Pulmonary artery endothelial cell (primary cell): ENCODE measurements around the gene KDELR1. TPM values are rescaled to one million over a fixed set of nuclear protein-coding genes. Genes with fewer than 3 reads are reported as not detected.

Experiments
- DNase-seq: peaks from one replicate; pipeline ENCODE4 v3.0.0-alpha.2; 2011; ENCODE audit warnings: low read depth, low spot score
- total RNA-seq: library from RNA; depleted of rRNA; stranded (reverse); fragments of >200 nt; gene quantifications from 2 replicates; pipeline ENCODE4 v1.2.3, GENCODE V29; 2014

Gene KDELR1
- total RNA-seq, 1 donor from 2014 or later, result 47.8 TPM

DNA sequence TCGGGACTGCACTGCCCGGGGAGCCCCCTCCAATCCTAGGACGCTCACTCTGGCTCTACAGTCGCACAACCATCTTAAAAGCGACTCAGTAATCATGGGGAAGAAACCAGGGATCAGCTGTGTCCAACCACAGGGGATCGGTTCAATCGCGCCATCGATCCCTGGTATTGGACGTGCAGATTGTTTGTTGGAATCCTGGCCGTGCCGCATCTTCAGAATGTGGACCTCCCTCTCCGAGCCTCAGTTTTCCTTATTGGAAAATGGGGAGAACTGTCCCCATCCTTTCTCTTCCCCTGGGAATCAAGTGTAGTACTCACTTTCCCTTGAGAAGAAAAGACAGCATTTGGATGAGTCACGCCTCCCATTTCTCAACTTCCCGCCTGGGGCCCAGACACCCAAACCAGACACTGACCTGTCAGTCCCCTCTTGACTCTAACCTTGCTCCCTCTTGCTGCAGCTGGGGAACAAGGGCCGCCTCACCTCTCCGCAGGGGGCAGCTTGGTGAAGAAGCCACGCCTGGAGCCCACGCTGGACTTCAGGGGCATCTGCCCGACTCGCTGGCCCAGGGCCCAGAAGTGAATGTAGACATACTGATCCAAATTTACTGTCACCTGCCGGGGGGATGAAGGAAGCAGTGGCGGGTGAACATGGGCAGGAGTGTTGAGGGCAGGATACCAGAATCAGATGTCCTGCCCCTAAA lies 48.4 kb downstream of the KDELR1 start:
- no peak for DNase-seq

GRCh38 chr19:48342414-48342738 lies 49.0 kb downstream of the KDELR1 start:
- no peak for DNase-seq

DNA sequence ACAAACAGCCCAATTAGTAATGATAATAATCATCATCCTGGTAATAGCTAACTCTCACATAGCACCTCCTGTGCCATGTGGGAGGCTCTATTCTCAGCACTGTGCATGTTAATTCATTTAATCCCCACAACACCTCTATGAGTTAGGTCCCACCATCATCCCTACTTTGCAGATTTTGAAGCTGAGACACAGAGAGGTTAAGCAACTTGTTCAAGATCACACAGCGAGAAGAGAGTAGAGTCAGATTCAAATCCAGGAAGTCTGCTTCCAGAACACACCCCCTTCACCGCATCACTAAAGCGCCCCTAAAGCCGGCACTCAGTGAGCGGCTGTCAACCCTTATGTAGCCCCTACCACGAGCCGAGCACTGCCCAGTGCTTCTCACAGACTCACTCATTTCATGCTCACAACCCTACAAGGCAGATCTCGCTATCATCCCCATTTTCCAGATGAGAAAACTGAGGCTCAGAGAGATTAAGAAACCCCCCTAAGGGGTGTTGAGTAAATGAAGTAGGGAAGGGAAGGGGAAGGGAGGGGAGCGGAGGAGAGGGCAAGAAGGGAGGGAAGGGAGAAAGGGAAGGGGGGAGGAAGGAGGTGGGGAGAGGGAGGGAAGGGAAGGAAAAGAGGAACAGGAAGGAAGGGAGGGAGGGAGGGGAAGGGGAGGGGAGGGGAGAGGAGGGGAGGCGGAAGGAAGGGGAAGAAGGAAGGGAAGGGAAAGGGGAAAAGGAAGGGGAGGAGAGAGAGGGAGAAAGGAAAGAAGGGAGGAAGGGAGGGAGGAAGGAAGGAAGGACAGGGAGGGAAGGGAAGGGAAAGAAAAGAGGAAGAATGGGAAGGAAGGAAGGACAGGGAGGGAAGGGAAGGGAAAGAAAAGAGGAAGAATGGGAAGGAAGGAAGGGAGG lies 49.6 kb downstream of the KDELR1 start:
- DNase-seq, result no peak

DNA sequence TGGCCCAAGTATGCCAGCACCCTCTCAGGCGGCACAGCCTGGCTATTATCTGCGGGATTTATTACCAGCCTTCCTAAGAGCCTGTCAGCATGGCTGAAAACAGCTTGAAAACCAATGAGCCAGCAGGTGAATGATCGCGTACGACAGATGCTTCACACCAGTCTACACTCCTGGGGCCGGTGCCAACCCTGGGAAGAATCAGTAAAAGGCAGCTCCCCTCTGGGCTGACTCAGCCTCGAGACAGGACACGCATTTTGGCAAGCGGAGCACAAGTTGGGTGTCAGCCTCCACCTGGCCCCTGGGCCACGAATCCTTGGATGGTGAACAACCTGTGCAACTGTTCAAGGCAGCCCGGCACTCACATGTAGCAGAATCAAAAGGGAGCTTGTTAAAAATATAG lies 50.4 kb downstream of the KDELR1 start:
- DNase-seq, result no peak

GRCh38 chr19:48338802-48339503 lies 52.4 kb downstream of the KDELR1 start:
- no peak for DNase-seq

GRCh38 chr19:48338253-48338755 lies 53.0 kb downstream of the KDELR1 start:
- DNase-seq, result no peak

- peak; percentile 75 for DNase-seq
Observed at GRCh38 chr19:48333467-48334384, 57.6 kb downstream of the KDELR1 start.

- peak; percentile 95 for DNase-seq
Observed at GRCh38 chr19:48332662-48333466, 58.5 kb downstream of the KDELR1 start.

Other genes with a start within 250 kb of the KDELR1 start
- gene LIG1, start 221.2 kb downstream of the KDELR1 start, total RNA-seq, result 50.2 and 57.6 TPM in 2 replicates
- gene ZSWIM9, start 220.9 kb downstream of the KDELR1 start, total RNA-seq, result 4.5 and 4.9 TPM in 2 replicates
- gene CARD8, start 135.6 kb downstream of the KDELR1 start, total RNA-seq, result 92.5 and 103 TPM in 2 replicates
- gene ZNF114, start 121.5 kb downstream of the KDELR1 start, total RNA-seq, result 0.66 and 0.81 TPM in 2 replicates
- gene EMP3, start 66.0 kb downstream of the KDELR1 start, total RNA-seq, result 51.2 and 82.6 TPM in 2 replicates
- 1.5 and 2.7 TPM in 2 replicates for gene TMEM143, start 27.6 kb downstream of the KDELR1 start, total RNA-seq
- gene SYNGR4, start 27.2 kb downstream of the KDELR1 start, total RNA-seq, result not detected in 2 replicates
- 0.39 and 0.40 TPM in 2 replicates for gene GRIN2D, start 2.1 kb upstream of the KDELR1 start, total RNA-seq
- 35.5 and 64.0 TPM in 2 replicates for gene GRWD1, start 54.4 kb upstream of the KDELR1 start, total RNA-seq
- gene KCNJ14, start 64.0 kb upstream of the KDELR1 start, total RNA-seq, result 0.20 and 0.39 TPM in 2 replicates
- gene CYTH2, start 77.8 kb upstream of the KDELR1 start, total RNA-seq, result 58.2 and 68.4 TPM in 2 replicates
- under 0.01 and 0.04 TPM in 2 replicates for gene LMTK3, start 120.3 kb upstream of the KDELR1 start, total RNA-seq
- 0.07 TPM in 1 of 2 replicates, not detected in the other for gene SULT2B1, start 160.6 kb upstream of the KDELR1 start, total RNA-seq
- not detected in 2 replicates for gene SPACA4, start 215.2 kb upstream of the KDELR1 start, total RNA-seq
- gene FAM83E, start 223.5 kb upstream of the KDELR1 start, total RNA-seq, result 0.73 and 0.99 TPM in 2 replicates
- gene RPL18, start 227.6 kb upstream of the KDELR1 start, total RNA-seq, result 1,737 and 2,640 TPM in 2 replicates
- 6.7 and 9.2 TPM in 2 replicates for gene SPHK2, start 228.0 kb upstream of the KDELR1 start, total RNA-seq
- 0.85 and 2.2 TPM in 2 replicates for gene DBP, start 245.8 kb upstream of the KDELR1 start, total RNA-seq